H1 (cell line): ENCODE measurements around the gene SLC35F3. TPM values are rescaled to one million over a fixed set of nuclear protein-coding genes. Genes with fewer than 3 reads are reported as not detected.

Experiments
- CTCF ChIA-PET: fragments of 300-600 bp; sonication (Branson Sonifier 250); formaldehyde crosslinking; loops from one replicate; lab custom pipeline; 2021; ENCODE audit not compliant: partially characterized antibody; lab: Charles Lee
- POLR2A ChIA-PET: fragments of 300-600 bp; sonication (Branson Sonifier 250); formaldehyde crosslinking; loops from one replicate; lab custom pipeline; 2021; ENCODE audit warnings: inconsistent platforms; ENCODE audit not compliant: partially characterized antibody; lab: Charles Lee
- DNase-seq, 2 experiments: peaks; one replicate each; pipeline versions ENCODE4 v3.0.0 to v3.0.0-alpha.2; 2010 to 2022; ENCODE audit warnings: low spot score in 2 of 2, low read depth in 1 of 2, mixed read lengths in 1 of 2
- FAIRE-seq: peaks from 2 replicates; lab custom pipeline; 2011; peaks lifted over from hg19 to GRCh38; lab: Jason Lieb, UNC
- H2AFZ ChIP-seq: 2 replicates; pipeline ENCODE4 v1.8.1; 2012; ENCODE audit warnings: low read length, inconsistent platforms
- H2AK5ac ChIP-seq: 2 replicates; pipeline ENCODE4 v1.6.1; 2013; ENCODE audit warnings: low read depth, low read length
- H2BK120ac ChIP-seq: replicated peaks from 2 replicates; pipeline ENCODE3; 2013; ENCODE audit warnings: low read depth, low read length, inconsistent platforms
- H2BK12ac ChIP-seq: 2 replicates; pipeline ENCODE4 v1.6.1; 2013; ENCODE audit warnings: low read depth, low read length
- H2BK15ac ChIP-seq: 2 replicates; pipeline ENCODE4 v1.6.1; 2013; ENCODE audit warnings: low read length
- H2BK20ac ChIP-seq: 2 replicates; pipeline ENCODE4 v1.6.1; 2013; ENCODE audit warnings: low read length
- H2BK5ac ChIP-seq: 2 replicates; pipeline ENCODE4 v1.6.1; 2013; ENCODE audit warnings: low read depth, low read length
- H3K14ac ChIP-seq: 2 replicates; pipeline ENCODE4 v1.6.1; 2013; ENCODE audit warnings: inconsistent platforms; ENCODE audit not compliant: insufficient read length
- H3K18ac ChIP-seq: 2 replicates; pipeline ENCODE4 v1.6.1; 2013; ENCODE audit warnings: low read length; ENCODE audit errors: extremely low read depth
- H3K23ac ChIP-seq: 2 replicates; pipeline ENCODE4 v1.6.1; 2013; ENCODE audit warnings: inconsistent platforms; ENCODE audit not compliant: insufficient read length
- H3K23me2 ChIP-seq: 2 replicates; pipeline ENCODE4 v1.6.1; 2013; ENCODE audit warnings: low read depth, low read length
- H3K27ac ChIP-seq: 2 replicates; pipeline ENCODE4 v1.6.1; 2011; ENCODE audit warnings: low read depth, low read length, inconsistent platforms
- H3K27me3 ChIP-seq, 4 experiments: replicated peaks in 1 of 4; 1 replicate in 1 of 4; 2 replicates in 3 of 4; pipeline versions ENCODE4 v1.6.1 to v1.8.1; 2011 to 2013; ENCODE audit warnings: low read length in 3 of 4, mild to moderate bottlenecking in 3 of 4, inconsistent platforms in 2 of 4, mixed read lengths in 2 of 4, moderate library complexity in 1 of 4; ENCODE audit not compliant: control insufficient read depth in 3 of 4, insufficient read depth in 3 of 4; ENCODE audit errors: extremely low read depth in 1 of 4
- H3K36me3 ChIP-seq, 4 experiments: 2 replicates each; pipeline versions ENCODE4 v1.6.1 to v1.8.1; 2011 to 2013; ENCODE audit warnings: mild to moderate bottlenecking in 4 of 4, low read length in 3 of 4, moderate library complexity in 2 of 4, control low read depth in 1 of 4, inconsistent platforms in 1 of 4; ENCODE audit not compliant: insufficient read depth in 4 of 4, control insufficient read depth in 2 of 4
- H3K4ac ChIP-seq: replicated peaks from 2 replicates; pipeline ENCODE3; 2013; ENCODE audit warnings: low read length, low read depth, mixed read lengths, inconsistent platforms; ENCODE audit not compliant: insufficient read length
- H3K4me1 ChIP-seq, 4 experiments: replicated peaks in 1 of 4; 1 replicate in 1 of 4; 2 replicates in 3 of 4; pipeline versions ENCODE4 v1.6.1 to v1.8.1; 2011 to 2013; ENCODE audit warnings: low read length in 3 of 4, inconsistent platforms in 2 of 4, mixed read lengths in 1 of 4; ENCODE audit not compliant: insufficient read depth in 4 of 4, control insufficient read depth in 3 of 4
- H3K4me2 ChIP-seq, 2 experiments: 2 replicates each; pipeline versions ENCODE4 v1.6.1 to v1.8.1; 2011 to 2013; ENCODE audit warnings: low read depth in 2 of 2, low read length in 2 of 2, control low read depth in 1 of 2, inconsistent platforms in 1 of 2, mild to moderate bottlenecking in 1 of 2; ENCODE audit not compliant: insufficient read depth in 1 of 2
- H3K4me3 ChIP-seq, 4 experiments: fragments of 200-600, 300-600 bp in 1 of 4; sonication (generic), shearing (Covaris generic), sonication (Bioruptor Twin) in 1 of 4; 2 replicates each; pipeline versions ENCODE4 v1.5.1 to v1.8.1; 2011 to 2016; ENCODE audit warnings: low read length in 4 of 4, low read depth in 3 of 4, control low read depth in 2 of 4, inconsistent platforms in 2 of 4, mild to moderate bottlenecking in 2 of 4, mixed read lengths in 1 of 4, moderate library complexity in 1 of 4; ENCODE audit not compliant: insufficient read depth in 2 of 4; ENCODE audit errors: extremely low read depth in 1 of 4
- H3K56ac ChIP-seq: replicated peaks from 2 replicates; pipeline ENCODE3; 2013; ENCODE audit warnings: low read depth, mild to moderate bottlenecking, mixed read lengths, low read length, inconsistent platforms; ENCODE audit not compliant: insufficient read length
- H3K79me1 ChIP-seq: 2 replicates; pipeline ENCODE4 v1.6.1; 2013; ENCODE audit warnings: low read depth, low read length, control low read depth
- H3K79me2 ChIP-seq, 2 experiments: 2 replicates each; pipeline versions ENCODE4 v1.6.1 to v1.8.1; 2012 to 2013; ENCODE audit warnings: low read length in 2 of 2, mild to moderate bottlenecking in 2 of 2, inconsistent platforms in 1 of 2; ENCODE audit not compliant: insufficient read depth in 2 of 2, control insufficient read depth in 1 of 2
- H3K9ac ChIP-seq, 4 experiments: replicated peaks in 1 of 4; 1 replicate in 1 of 4; 2 replicates in 3 of 4; pipeline versions ENCODE4 v1.6.1 to v1.8.1; 2011 to 2013; ENCODE audit warnings: low read depth in 3 of 4, low read length in 3 of 4, control low read depth in 2 of 4, mild to moderate bottlenecking in 2 of 4, moderate library complexity in 2 of 4, inconsistent platforms in 1 of 4; ENCODE audit errors: extremely low read depth in 1 of 4
- H3K9me3 ChIP-seq, 2 experiments: 2 replicates each; pipeline versions ENCODE4 v1.6.1 to v1.8.1; 2012 to 2013; ENCODE audit warnings: mild to moderate bottlenecking in 2 of 2, moderate library complexity in 2 of 2, control low read depth in 1 of 2, inconsistent platforms in 1 of 2, low read depth in 1 of 2, low read length in 1 of 2, mixed read lengths in 1 of 2; ENCODE audit not compliant: insufficient read depth in 2 of 2
- H4K20me1 ChIP-seq, 2 experiments: replicated peaks in 1 of 2; 2 replicates each; pipeline versions ENCODE3 to v1.8.1; 2011 to 2013; ENCODE audit warnings: inconsistent platforms in 2 of 2, low read length in 2 of 2, mild to moderate bottlenecking in 1 of 2; ENCODE audit not compliant: insufficient read depth in 2 of 2, control insufficient read depth in 1 of 2
- H4K5ac ChIP-seq: 2 replicates; pipeline ENCODE4 v1.6.1; 2013; ENCODE audit warnings: low read length, low read depth, mixed read lengths, inconsistent platforms; ENCODE audit not compliant: insufficient read length
- H4K8ac ChIP-seq: 2 replicates; pipeline ENCODE4 v1.8.0; 2013; ENCODE audit warnings: mild to moderate bottlenecking, moderate library complexity, low read length, inconsistent platforms; ENCODE audit not compliant: insufficient read depth; ENCODE audit errors: extremely low read depth
- H4K91ac ChIP-seq: replicated peaks from 2 replicates; pipeline ENCODE3; 2013; ENCODE audit warnings: low read length, mixed read lengths, inconsistent platforms; ENCODE audit not compliant: insufficient read length
- EGR1 ChIP-seq: IDR thresholded peaks from 2 replicates; pipeline ENCODE4 v1.6.1; 2011; ENCODE audit warnings: low read depth, low read length, borderline replicate concordance
- PHF8 ChIP-seq: fragments of 200-600 bp; sonication (generic); conservative IDR thresholded peaks from 2 replicates; pipeline ENCODE4 v1.7.1; 2012; ENCODE audit warnings: low read depth, mild to moderate bottlenecking, inconsistent platforms, low read length, moderate library complexity
- RXRA ChIP-seq: IDR thresholded peaks from 2 replicates; pipeline ENCODE4 v1.6.1; 2011; ENCODE audit warnings: low read depth, mild to moderate bottlenecking, low read length, moderate library complexity; ENCODE audit not compliant: insufficient read depth
- SIRT6 ChIP-seq: IDR thresholded peaks from one replicate; pipeline ENCODE4 v1.7.1; 2012; ENCODE audit warnings: low read length, inconsistent platforms
- WGBS, 2 experiments: shearing (Covaris generic) in 1 of 2; methylation state at CpG; one replicate each; pipeline versions ENCODE4 v1.1.6 to v1.1.7; 2013 to 2015; ENCODE audit warnings: low lambda C conversion rate in 2 of 2, mixed read lengths in 2 of 2, inconsistent platforms in 1 of 2, low coverage in 1 of 2, missing lambda C conversion rate in 1 of 2; ENCODE audit not compliant: insufficient replicate concordance in 2 of 2, insufficient coverage in 1 of 2, insufficient read length in 1 of 2; ENCODE audit errors: extremely low coverage in 1 of 2, missing lambda C conversion rate in 1 of 2; 5-methylcytosine and 5-hydroxymethylcytosine counted together
- polyA plus RNA-seq, 7 experiments: library from polyadenylated mRNA; depleted of rRNA in 3 of 7; stranded (reverse) in 5 of 7; unstranded in 2 of 7; fragments of >200 nt in 5 of 7; fragments of 200-250 nt in 2 of 7; gene quantifications; 1 replicate in 5 of 7; 2 replicates in 1 of 7; 4 replicates in 1 of 7; pipeline versions ENCODE4 v1.2.1 to v1.2.3, GENCODE V29; 2011 to 2013; ENCODE audit warnings: missing spikeins in 2 of 7, mixed read lengths in 2 of 7
- total RNA-seq: library from RNA; stranded (reverse); fragmentation: NEBNext Ultra II Directional; extraction: Animal tissue kit (Norgen Biotek cat#: 25700); gene quantifications from 2 replicates; pipeline ENCODE4 v1.2.1, GENCODE V29; 2021

SLC35F3 gene
- total and polyA plus RNA-seq, 2 of the 8 experiments (the other 6 are each of a cell fraction or from before 2014, with no cell fraction given), result 0.78 to 1.2 TPM

DNA sequence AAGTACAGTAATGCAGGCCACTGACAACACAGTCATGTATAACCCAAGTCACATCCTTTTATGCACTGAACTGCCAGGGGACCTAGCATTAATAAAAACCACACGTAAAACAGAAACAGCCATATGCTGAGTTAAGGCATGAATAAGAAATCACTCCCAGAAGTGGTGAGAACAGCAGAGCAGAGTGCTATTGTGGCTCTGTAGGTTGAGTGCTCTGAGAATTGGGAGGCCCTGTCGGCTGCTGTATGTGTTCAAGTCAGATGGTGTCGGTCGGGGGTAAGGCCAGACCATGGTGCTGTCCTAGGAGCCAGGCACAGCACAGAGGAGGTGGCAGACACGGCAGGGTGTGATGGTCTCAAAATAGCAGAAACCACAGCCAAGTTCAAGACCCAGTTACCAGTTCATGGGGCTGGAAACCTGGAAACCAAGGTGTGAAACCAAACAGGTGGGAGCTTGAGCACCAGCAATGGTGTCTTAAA lies 342.2 kb downstream of the SLC35F3 start:
- no peak overlapping the region for H2BK12ac ChIP-seq
- WGBS, 2 experiments, result 88% methylated on average over 5 of the region's 5 CpGs; no CpG with 5 or more reads in 1 of the 2 experiments

More for the DNA sequence above, 342.2 kb downstream of the SLC35F3 start:
- Histone ChIP-seq H3K18ac (no peak overlapping the region), H2BK5ac (no peak overlapping the region), H2BK20ac (no peak overlapping the region), H3K4me2 (no peak overlapping the region), H3K79me2 (no peaks in the 10 kb centered on the region), H4K8ac (no peak overlapping the region), H3K27me3 (no peaks in the 10 kb centered on the region), H2BK15ac (no peak overlapping the region), H3K14ac (no peak overlapping the region), H3K4me1 (peaks cover 0 to 2% (median 2%) of the 10 kb centered on the region in 4 experiments; a peak in 2 of 7 replicates), H3K4ac (no peak overlapping the region), H2BK120ac (no peak overlapping the region), H2AK5ac (no peak overlapping the region), H4K91ac (no peak overlapping the region), H3K9me3 (no peaks in the 10 kb centered on the region), H3K36me3 (no peaks in the 10 kb centered on the region), H3K23ac (no peak overlapping the region), H3K27ac (no peak overlapping the region), H3K79me1 (no peaks in the 10 kb centered on the region), H3K56ac (no peak overlapping the region), H2AFZ (no peak overlapping the region), H3K4me3 (no peak overlapping the region), H4K20me1 (no peaks in the 10 kb centered on the region), H3K9ac (no peak overlapping the region), H3K23me2 (peaks cover 2% of the 10 kb centered on the region; the same call in 1 of the 2 replicates), H4K5ac (no peak overlapping the region)
- no peak for DNase-seq
- no peak for FAIRE-seq
- CTCF ChIA-PET, result interaction anchor here (1.7 kb wide), 1 partner anchor 15 kb away, joined by 5 read pairs; no protein-coding TSS in a partner anchor
- no peak for TF ChIP-seq EGR1
- TF ChIP-seq PHF8, result no peak
- no peak for TF ChIP-seq RXRA
- TF ChIP-seq SIRT6, result no peak
- POLR2A ChIA-PET, result no interaction called here
